AG10803 (cell line): ENCODE measurements around the gene PHF19.

ENCODE experiments used
- DNase-seq: peaks from one replicate; pipeline ENCODE4 v3.0.0; 2010; ENCODE audit warnings: low read depth
- H3K4me3 ChIP-seq: 2 replicates; pipeline ENCODE4 v1.5.1; 2011; ENCODE audit warnings: mild to moderate bottlenecking, low read length, control low read depth
- CTCF ChIP-seq: conservative IDR thresholded peaks from 2 replicates; pipeline ENCODE4 v1.5.1; 2011; ENCODE audit warnings: mild to moderate bottlenecking, low read length, control low read depth, inconsistent platforms

Gene PHF19

DNA sequence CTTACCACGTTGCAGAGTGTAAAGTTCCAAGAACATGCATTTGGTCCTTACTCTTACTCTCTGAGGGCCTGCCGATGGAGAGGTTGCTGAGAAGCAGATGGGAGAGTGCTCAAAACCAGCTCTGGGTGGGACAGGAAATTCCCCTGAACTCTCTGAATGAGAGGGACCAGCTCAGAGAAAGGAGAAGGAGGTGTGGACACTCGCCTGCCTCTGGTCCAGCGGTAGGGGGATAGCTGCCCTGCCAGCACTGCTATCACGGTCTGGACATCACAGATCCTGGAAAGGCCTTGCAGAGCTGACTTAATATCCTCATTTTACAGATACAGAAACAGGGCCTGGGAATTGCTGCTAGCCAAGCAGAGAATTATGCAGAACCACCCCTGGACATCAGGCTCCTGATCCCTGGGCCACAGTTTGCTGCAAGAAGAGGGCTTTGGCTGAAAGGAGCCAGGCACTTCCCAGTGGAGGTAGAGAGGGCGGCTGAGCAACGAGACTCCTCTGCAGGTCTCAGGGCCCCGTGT, 44.7 kb upstream of the PHF19 start:
- no peak for DNase-seq
- H3K4me3 ChIP-seq, result no peak overlapping the region
- TF ChIP-seq CTCF, result no peak

GRCh38 chr9:120920806-120921178, 43.8 kb upstream of the PHF19 start:
- H3K4me3 ChIP-seq, result no peak overlapping the region
- no peak for TF ChIP-seq CTCF
- no peak for DNase-seq

DNA sequence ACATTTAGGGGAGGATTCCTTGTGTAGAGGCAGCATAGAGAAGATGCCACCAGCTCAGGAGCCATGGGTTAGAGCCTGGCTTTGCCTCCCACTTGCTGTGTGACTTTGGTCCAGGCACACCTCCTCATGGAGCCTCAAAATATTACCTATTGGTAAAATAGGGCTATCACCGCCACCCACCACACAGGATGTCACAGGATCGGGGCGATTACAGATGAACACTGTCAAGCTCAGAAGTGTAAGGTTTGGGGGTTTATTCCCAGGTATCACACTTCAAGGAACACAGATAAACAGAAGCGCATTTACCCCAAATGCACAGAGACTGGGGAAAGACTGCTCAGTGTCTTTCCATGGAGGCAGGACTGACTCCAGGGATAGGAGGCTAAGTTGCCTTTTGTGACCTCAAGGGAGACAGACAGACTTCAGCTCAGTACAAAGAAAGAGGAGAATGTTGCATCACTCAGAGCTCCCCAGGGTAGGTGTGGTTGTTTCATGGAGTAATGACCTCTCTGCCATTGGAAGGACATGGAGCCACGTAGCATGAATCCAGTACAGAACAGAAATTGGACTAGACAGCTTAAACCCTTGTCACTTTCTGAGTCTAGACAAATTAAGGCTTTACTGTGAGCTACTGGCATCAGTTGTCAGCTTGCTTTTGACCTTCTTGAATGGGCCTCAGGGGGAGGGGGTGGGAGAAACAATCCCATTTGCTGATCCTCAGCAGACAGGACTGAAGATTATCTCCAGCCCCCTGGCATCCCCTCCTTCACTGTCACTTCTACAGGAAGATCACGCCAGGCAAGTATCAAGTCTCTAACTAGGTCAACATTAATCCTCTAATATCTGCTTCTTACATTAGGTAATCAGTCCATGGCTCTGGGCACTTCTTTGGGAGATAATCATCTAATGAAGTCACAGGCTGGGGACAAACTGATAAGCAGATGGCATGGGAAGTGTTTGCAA, 43.1 kb upstream of the PHF19 start:
- no peak overlapping the region for H3K4me3 ChIP-seq
- no peak for DNase-seq
- TF ChIP-seq CTCF, result no peak

DNA sequence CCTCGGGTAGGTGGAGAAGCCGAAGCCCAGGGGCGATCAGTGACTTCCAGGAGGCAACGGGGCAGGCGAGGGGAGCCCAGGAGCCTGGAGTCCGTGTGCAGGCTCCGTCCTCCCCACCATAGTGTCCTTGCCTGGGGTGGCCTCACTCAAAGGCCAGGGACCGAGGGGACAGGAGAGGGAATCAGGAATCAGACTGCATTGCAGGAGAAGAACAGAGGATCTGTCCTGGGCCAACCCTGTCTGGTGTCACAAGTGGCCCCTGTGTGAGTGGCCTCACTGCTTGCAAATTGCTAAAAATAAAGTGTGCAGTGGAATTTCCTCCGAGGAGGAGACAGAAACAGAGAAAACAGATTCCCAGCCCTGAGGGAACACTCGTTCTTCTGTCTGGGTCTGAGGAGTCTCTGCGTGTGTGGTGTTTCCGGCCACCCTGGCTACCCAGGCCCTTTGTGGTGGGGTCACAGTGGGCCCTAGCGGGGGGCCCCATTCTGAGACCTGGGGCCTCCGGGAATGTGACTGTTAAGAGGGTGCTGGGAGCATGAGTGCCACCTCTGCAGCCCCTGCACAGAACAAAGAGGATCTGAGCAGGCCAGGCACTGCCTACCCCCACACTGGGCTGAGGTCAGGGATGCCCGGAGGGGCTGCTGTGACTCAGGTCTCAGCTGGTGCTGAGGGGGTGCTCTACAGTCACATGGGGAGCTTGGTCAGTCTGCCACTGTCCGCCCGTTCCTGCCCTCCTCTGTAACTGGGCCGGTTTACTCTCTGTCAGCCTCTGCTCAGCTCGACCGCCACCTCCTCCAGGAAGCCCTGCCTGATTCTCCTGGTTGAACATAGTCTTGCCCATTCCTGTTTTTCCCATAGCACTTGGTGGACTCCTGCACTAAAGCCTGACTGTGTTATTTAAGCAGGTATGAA, 42.2 kb upstream of the PHF19 start:
- H3K4me3 ChIP-seq, result no peak overlapping the region
- DNase-seq, result no peak
- TF ChIP-seq CTCF, result no peak

DNA sequence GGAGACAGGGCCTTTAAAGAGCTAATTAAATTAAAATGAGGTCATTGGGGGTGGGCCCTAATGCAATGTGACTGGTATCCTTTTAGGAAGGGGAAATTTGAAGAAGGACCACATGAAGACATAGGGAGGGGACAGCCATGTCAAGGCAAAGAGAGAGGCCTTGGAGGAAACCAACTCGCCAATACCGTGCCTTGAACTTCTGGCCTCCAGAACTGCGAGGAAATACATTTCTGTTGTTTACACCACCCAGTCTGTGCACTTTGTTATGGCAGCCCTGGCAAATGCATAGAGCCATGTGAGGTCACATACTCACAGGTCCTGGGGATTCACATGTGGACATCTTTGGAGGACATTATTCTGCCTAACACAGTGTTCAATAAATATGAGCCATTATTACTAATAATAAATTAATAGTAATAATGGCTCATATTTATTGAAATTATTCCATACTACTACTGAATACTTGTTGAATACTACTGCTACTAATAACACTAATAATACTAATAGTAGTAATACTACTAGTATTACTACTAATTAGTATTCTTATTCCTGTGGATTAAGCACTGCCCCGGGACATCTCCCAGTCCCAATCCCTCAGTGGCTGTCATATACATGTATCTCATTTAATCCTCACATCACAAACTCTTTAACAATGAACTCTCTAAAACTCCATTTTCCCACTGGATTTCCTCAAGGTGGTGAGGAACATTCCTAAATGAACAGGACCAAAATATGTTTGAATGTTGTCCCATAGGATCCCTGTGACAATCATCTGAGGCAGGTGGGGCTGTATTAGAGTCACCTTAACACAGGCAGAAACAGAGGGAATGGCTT, 41.2 kb upstream of the PHF19 start:
- no peak overlapping the region for H3K4me3 ChIP-seq
- no peak for TF ChIP-seq CTCF
- no peak for DNase-seq

DNA sequence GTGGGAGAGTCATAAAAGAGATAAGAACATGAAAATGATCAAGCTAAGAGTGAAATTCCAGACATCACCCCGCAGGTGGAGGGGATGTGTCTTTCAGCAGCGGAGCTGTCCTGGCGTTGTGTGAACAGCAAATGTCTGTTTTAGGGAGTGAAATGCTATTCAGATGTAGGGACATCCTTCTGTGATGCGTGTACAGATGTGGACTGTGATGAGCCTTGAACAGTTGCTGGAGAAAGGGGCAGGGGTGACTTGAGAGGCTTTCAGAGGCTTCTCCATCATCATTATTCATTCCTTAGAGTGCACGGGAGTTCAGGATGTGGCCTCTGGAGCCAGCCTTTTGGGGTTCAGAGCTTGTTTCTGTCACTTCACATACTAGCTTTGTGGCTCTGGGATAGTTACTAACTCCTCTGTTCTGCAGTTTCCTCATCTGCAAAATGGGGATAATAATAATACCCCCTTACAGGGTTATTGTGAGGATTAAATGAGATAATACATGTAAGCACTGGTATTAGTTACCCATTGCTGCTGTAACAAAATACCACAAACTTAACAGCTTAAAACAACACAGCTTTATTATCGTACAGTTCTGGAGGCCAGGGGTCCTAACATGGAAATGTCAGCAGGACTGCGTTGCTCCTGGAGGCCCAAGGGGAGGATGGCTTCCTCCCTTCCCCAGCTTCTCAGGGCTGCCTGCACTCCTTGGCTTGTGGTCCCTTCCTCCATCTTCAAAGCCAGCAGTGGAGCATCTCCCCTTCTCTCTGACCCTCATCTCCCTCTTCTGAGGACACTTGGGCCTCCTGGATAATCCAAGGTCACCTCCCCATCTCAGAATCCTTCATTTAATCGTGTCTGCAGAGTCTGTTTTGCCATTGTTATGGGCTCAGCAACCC, 40.2 kb upstream of the PHF19 start:
- H3K4me3 ChIP-seq, result no peak overlapping the region
- no peak for DNase-seq
- no peak for TF ChIP-seq CTCF
